H9 (cell line): ENCODE results near the gene MICAL3. TPM values are rescaled to one million over a fixed set of nuclear protein-coding genes. Genes with fewer than 3 reads are reported as not detected.

Experiments
- DNase-seq: peaks from one replicate; pipeline ENCODE4 v3.0.0-alpha.2; 2017
- H2AFZ ChIP-seq: one replicate; pipeline ENCODE4 v1.6.1; 2013; ENCODE audit warnings: mild to moderate bottlenecking, low read length, control low read depth, moderate library complexity
- H2AK5ac ChIP-seq: 2 replicates; pipeline ENCODE4 v1.6.1; 2013; ENCODE audit warnings: low read length, control low read depth, mixed read lengths; ENCODE audit not compliant: insufficient read length
- H2BK120ac ChIP-seq: one replicate; pipeline ENCODE4 v1.6.1; 2013; ENCODE audit warnings: low read depth, mild to moderate bottlenecking, low read length, control low read depth, inconsistent platforms; ENCODE audit not compliant: poor library complexity, severe bottlenecking
- H2BK12ac ChIP-seq: 2 replicates; pipeline ENCODE4 v1.6.1; 2013; ENCODE audit warnings: low read length, control low read depth, mixed read lengths, low read depth; ENCODE audit not compliant: insufficient read length
- H2BK15ac ChIP-seq: 2 replicates; pipeline ENCODE4 v1.6.1; 2013; ENCODE audit warnings: low read depth, low read length, control low read depth
- H2BK20ac ChIP-seq: one replicate; pipeline ENCODE4 v1.6.1; 2013; ENCODE audit warnings: low read depth, mild to moderate bottlenecking, low read length, control low read depth, inconsistent platforms; ENCODE audit not compliant: poor library complexity, severe bottlenecking
- H2BK5ac ChIP-seq: 2 replicates; pipeline ENCODE4 v1.6.1; 2013; ENCODE audit warnings: low read length, control low read depth, mixed read lengths; ENCODE audit not compliant: insufficient read length
- H3K14ac ChIP-seq: 2 replicates; pipeline ENCODE4 v1.6.1; 2013; ENCODE audit warnings: low read length, control low read depth; ENCODE audit not compliant: insufficient read depth
- H3K18ac ChIP-seq: 2 replicates; pipeline ENCODE4 v1.6.1; 2013; ENCODE audit warnings: low read depth, mild to moderate bottlenecking, mixed read lengths, low read length, control low read depth; ENCODE audit not compliant: insufficient read length
- H3K23ac ChIP-seq: 2 replicates; pipeline ENCODE4 v1.6.1; 2013; ENCODE audit warnings: low read length, control low read depth, mixed read lengths, low read depth; ENCODE audit not compliant: insufficient read length
- H3K23me2 ChIP-seq: 2 replicates; pipeline ENCODE4 v1.6.1; 2013; ENCODE audit warnings: low read depth, mild to moderate bottlenecking, mixed read lengths, low read length, control low read depth; ENCODE audit not compliant: insufficient read length, poor library complexity, severe bottlenecking
- H3K27ac ChIP-seq: 2 replicates; pipeline ENCODE4 v1.5.1; 2013; ENCODE audit warnings: low read length, control low read depth, mixed read lengths, low read depth; ENCODE audit not compliant: insufficient read length
- H3K27me3 ChIP-seq: 2 replicates; pipeline ENCODE4 v1.6.1; 2013; ENCODE audit warnings: low read length, control low read depth, inconsistent platforms; ENCODE audit not compliant: insufficient read depth
- H3K4ac ChIP-seq: 2 replicates; pipeline ENCODE4 v1.6.1; 2013; ENCODE audit warnings: low read depth, mild to moderate bottlenecking, control low read depth, inconsistent platforms, low read length, moderate library complexity
- H3K4me1 ChIP-seq: 2 replicates; pipeline ENCODE4 v1.6.1; 2013; ENCODE audit warnings: low read length, control low read depth, inconsistent platforms; ENCODE audit not compliant: insufficient read depth
- H3K4me2 ChIP-seq: 2 replicates; pipeline ENCODE4 v1.6.1; 2013; ENCODE audit warnings: low read length, control low read depth, mixed read lengths; ENCODE audit not compliant: insufficient read length, insufficient read depth
- H3K56ac ChIP-seq: 2 replicates; pipeline ENCODE4 v1.6.1; 2013; ENCODE audit warnings: low read depth, mild to moderate bottlenecking, mixed read lengths, low read length, control low read depth; ENCODE audit not compliant: insufficient read length
- H3K79me1 ChIP-seq: 2 replicates; pipeline ENCODE4 v1.6.1; 2013; ENCODE audit warnings: low read depth, mild to moderate bottlenecking, moderate library complexity, low read length, control low read depth, inconsistent platforms; ENCODE audit not compliant: insufficient read depth, poor library complexity, severe bottlenecking
- H3K79me2 ChIP-seq: 2 replicates; pipeline ENCODE4 v1.6.1; 2013; ENCODE audit warnings: low read length, control low read depth, inconsistent platforms; ENCODE audit not compliant: insufficient read depth
- H3K9ac ChIP-seq: 2 replicates; pipeline ENCODE4 v1.6.1; 2013; ENCODE audit warnings: low read length, control low read depth, mixed read lengths; ENCODE audit not compliant: insufficient read length; ENCODE audit errors: extremely low read depth
- H3K9me3 ChIP-seq: one replicate; pipeline ENCODE4 v1.6.1; 2013; ENCODE audit warnings: low read depth, low read length, inconsistent platforms; ENCODE audit not compliant: control insufficient read depth
- H3T11ph ChIP-seq: one replicate; pipeline ENCODE4 v1.6.1; 2013; ENCODE audit warnings: mild to moderate bottlenecking, low read length, control low read depth, inconsistent platforms
- H4K20me1 ChIP-seq: one replicate; pipeline ENCODE4 v1.6.1; 2013; ENCODE audit not compliant: control insufficient read depth, insufficient read length, insufficient read depth
- H4K5ac ChIP-seq: 2 replicates; pipeline ENCODE4 v1.6.1; 2013; ENCODE audit warnings: low read depth, mild to moderate bottlenecking, mixed read lengths, low read length, control low read depth; ENCODE audit not compliant: insufficient read length
- H4K8ac ChIP-seq: replicated peaks from 2 replicates; pipeline ENCODE4 v1.6.1; 2013; ENCODE audit warnings: low read length, control low read depth, mixed read lengths, low read depth; ENCODE audit not compliant: insufficient read length
- H4K91ac ChIP-seq: 2 replicates; pipeline ENCODE4 v1.6.1; 2013; ENCODE audit warnings: low read depth, mild to moderate bottlenecking, moderate library complexity, mixed read lengths, low read length, control low read depth; ENCODE audit not compliant: insufficient read length
- H3K27ac Mint-ChIP-seq, 3 experiments: 2 replicates in 2 of 3; 3 replicates in 1 of 3; pipeline ENCODE4 v1.8.0; 2020 to 2021; ENCODE audit warnings: mixed read lengths in 3 of 3, mild to moderate bottlenecking in 1 of 3, moderate library complexity in 1 of 3
- H3K27me3 Mint-ChIP-seq: 2 replicates; pipeline ENCODE4 v1.8.0; 2021; ENCODE audit warnings: low read depth, mild to moderate bottlenecking, moderate library complexity, mixed read lengths
- H3K36me3 Mint-ChIP-seq, 3 experiments: 2 replicates in 2 of 3; 3 replicates in 1 of 3; pipeline ENCODE4 v1.8.0; 2020 to 2021; ENCODE audit warnings: low read depth in 3 of 3, mixed read lengths in 3 of 3; ENCODE audit not compliant: insufficient read depth in 1 of 3
- H3K4me1 Mint-ChIP-seq, 2 experiments: 2 replicates each; pipeline ENCODE4 v1.8.0; 2020; ENCODE audit warnings: mixed read lengths in 2 of 2
- H3K4me3 Mint-ChIP-seq, 2 experiments: 2 replicates in 1 of 2; 3 replicates in 1 of 2; pipeline ENCODE4 v1.8.0; 2020 to 2021; ENCODE audit warnings: mild to moderate bottlenecking in 2 of 2, mixed read lengths in 2 of 2, moderate library complexity in 1 of 2
- H3K9me3 Mint-ChIP-seq, 2 experiments: 2 replicates in 1 of 2; 3 replicates in 1 of 2; pipeline ENCODE4 v1.8.0; 2020; ENCODE audit warnings: mild to moderate bottlenecking in 2 of 2, mixed read lengths in 2 of 2, moderate library complexity in 1 of 2
- WGBS: extraction: QIAGEN DNeasy Blood & Tissue Kit; methylation state at CpG from one replicate; pipeline ENCODE4 v1.1.7; 2013; ENCODE audit warnings: missing lambda C conversion rate, low lambda C conversion rate, mixed read lengths; ENCODE audit not compliant: insufficient read length; ENCODE audit errors: extremely low coverage; 5-methylcytosine and 5-hydroxymethylcytosine counted together
- total RNA-seq: library from RNA; stranded (reverse); gene quantifications from 2 replicates; pipeline ENCODE4 v1.2.1, GENCODE V29; 2021
- TF ChIP-seq, protein P1 (sequence below): fragments of 200-600 bp; sonication (generic); conservative IDR thresholded peaks from 3 replicates; pipeline ENCODE4 v1.8.0; 2021; ENCODE audit warnings: antibody characterized with exemption, mild to moderate bottlenecking

The MICAL3 gene
- total RNA-seq, 1 experiment from 2014 or later, result 50.2 TPM

DNA sequence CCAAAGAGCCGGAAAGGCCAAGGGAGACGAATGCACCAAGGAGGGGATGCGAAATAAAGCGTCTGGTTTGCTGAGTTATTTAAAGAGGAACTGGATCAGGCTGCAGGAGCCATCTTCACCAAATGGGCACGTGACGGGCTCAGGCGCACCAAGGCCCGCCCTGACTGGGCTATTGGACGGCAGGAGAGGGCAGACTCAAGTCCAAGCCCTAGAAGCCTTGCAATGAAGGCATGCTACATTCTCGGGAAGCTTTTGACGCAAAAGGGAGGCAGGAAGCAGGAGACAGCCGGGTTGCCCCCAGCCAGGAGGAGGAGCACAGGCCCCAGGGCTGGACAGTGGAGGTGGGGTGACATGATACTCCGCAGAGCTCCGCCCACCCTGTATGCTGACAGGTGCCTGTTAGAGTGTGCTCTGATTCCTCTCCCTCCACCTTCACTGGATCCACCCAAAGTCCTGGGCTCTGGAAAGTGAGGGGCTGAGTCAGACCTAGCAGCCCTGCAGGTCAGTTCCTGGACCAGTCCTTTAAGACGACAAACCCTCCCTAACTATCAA, 208.6 kb downstream of the MICAL3 start:
- Histone ChIP-seq H2BK20ac (no peak overlapping the region), H3K9me3 (no peaks in the 10 kb centered on the region), H2BK12ac (no peak overlapping the region), H3K14ac (no peak overlapping the region), H4K5ac (no peak overlapping the region), H3T11ph (no peak overlapping the region), H3K56ac (no peak overlapping the region), H2AFZ (no peak overlapping the region), H3K4me1 (no peaks in the 10 kb centered on the region), H3K27me3 (no peaks in the 10 kb centered on the region), H4K91ac (no peak overlapping the region), H3K23ac (no peak overlapping the region), H2BK5ac (no peak overlapping the region), H4K8ac (no peak overlapping the region), H4K20me1 (no peaks in the 10 kb centered on the region), H2AK5ac (no peak overlapping the region), H2BK120ac (no peak overlapping the region), H3K79me1 (no peaks in the 10 kb centered on the region), H3K9ac (no peak overlapping the region), H3K79me2 (no peaks in the 10 kb centered on the region), H3K23me2 (no peaks in the 10 kb centered on the region), H2BK15ac (no peak overlapping the region), H3K4me2 (no peak overlapping the region), H3K27ac (no peak overlapping the region), H3K4ac (no peak overlapping the region), H3K18ac (no peak overlapping the region)
- Mint-ChIP-seq H3K36me3 (peaks cover 4 to 20% (median 18%) of the 10 kb centered on the region in 3 experiments; a peak in 4 of 7 replicates), H3K27me3 (no peaks in the 10 kb centered on the region), H3K9me3 (no peaks in the 10 kb centered on the region), H3K27ac (peak overlapping the region in 2 of 3 experiments; percentile 9 to 92; a peak in 3 of 7 replicates), H3K4me1 (peaks cover 0 to 3% of the 10 kb centered on the region in 2 experiments; a peak in 2 of 4 replicates), H3K4me3 (no peak overlapping the region)
- TF ChIP-seq, protein P1, sequence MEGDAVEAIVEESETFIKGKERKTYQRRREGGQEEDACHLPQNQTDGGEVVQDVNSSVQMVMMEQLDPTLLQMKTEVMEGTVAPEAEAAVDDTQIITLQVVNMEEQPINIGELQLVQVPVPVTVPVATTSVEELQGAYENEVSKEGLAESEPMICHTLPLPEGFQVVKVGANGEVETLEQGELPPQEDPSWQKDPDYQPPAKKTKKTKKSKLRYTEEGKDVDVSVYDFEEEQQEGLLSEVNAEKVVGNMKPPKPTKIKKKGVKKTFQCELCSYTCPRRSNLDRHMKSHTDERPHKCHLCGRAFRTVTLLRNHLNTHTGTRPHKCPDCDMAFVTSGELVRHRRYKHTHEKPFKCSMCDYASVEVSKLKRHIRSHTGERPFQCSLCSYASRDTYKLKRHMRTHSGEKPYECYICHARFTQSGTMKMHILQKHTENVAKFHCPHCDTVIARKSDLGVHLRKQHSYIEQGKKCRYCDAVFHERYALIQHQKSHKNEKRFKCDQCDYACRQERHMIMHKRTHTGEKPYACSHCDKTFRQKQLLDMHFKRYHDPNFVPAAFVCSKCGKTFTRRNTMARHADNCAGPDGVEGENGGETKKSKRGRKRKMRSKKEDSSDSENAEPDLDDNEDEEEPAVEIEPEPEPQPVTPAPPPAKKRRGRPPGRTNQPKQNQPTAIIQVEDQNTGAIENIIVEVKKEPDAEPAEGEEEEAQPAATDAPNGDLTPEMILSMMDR, result no peak
- DNase-seq, result peak; percentile 58
- WGBS, result no CpG with 5 or more reads among the region's 15 CpGs
